Nephron (organoid): ENCODE results near the gene CHTF18.
"Not testable (repeated sequence)": the region's sequence is repeated elsewhere in the genome, so short reads cannot be mapped to it uniquely, and the experiment has no call there.

Source experiments
- H3K27ac Mint-ChIP-seq, 3 experiments: 2 replicates each; pipeline ENCODE4 v1.8.0; 2020; ENCODE audit warnings: mixed read lengths in 3 of 3, mild to moderate bottlenecking in 2 of 3, moderate library complexity in 1 of 3
- H3K27me3 Mint-ChIP-seq: 2 replicates; pipeline ENCODE4 v1.8.0; 2021; ENCODE audit warnings: low read depth, mild to moderate bottlenecking, moderate library complexity, mixed read lengths
- H3K36me3 Mint-ChIP-seq: 2 replicates; pipeline ENCODE4 v1.8.0; 2020; ENCODE audit warnings: low read depth, mixed read lengths
- H3K4me1 Mint-ChIP-seq: 2 replicates; pipeline ENCODE4 v1.8.0; 2020; ENCODE audit warnings: mixed read lengths
- H3K4me3 Mint-ChIP-seq, 3 experiments: 2 replicates each; pipeline ENCODE4 v1.8.0; 2020; ENCODE audit warnings: mild to moderate bottlenecking in 3 of 3, mixed read lengths in 3 of 3, moderate library complexity in 2 of 3
- H3K9me3 Mint-ChIP-seq: 2 replicates; pipeline ENCODE4 v1.8.0; 2020; ENCODE audit warnings: mixed read lengths
- CTCF ChIP-seq, 3 experiments: fragments of 200-600 bp; sonication (generic); IDR thresholded peaks; one replicate each; pipeline ENCODE4 v1.5.0; 2021; ENCODE audit warnings: antibody characterized with exemption in 3 of 3; ENCODE audit not compliant: unreplicated experiment in 3 of 3

Gene CHTF18

GRCh38 chr16:817001-817906 lies 28.8 kb downstream of the CHTF18 start:
- TF ChIP-seq CTCF (IDR thresholded peaks at IDR 0.05; ENCODE audit: unreplicated experiment in 3 of 3): no peak
- no peak overlapping the region for H3K27ac Mint-ChIP-seq
- H3K4me3 Mint-ChIP-seq: no peak overlapping the region
- peaks cover 26% of the 10 kb centered on the region for H3K27me3 Mint-ChIP-seq
- H3K4me1 Mint-ChIP-seq: no peaks in the 10 kb centered on the region
- peaks cover 5% of the 10 kb centered on the region for H3K9me3 Mint-ChIP-seq
- H3K36me3 Mint-ChIP-seq: peaks cover under 1% of the 10 kb centered on the region

- peaks cover 18% of the 10 kb centered on the region for H3K27me3 Mint-ChIP-seq
- H3K4me1 Mint-ChIP-seq: no peaks in the 10 kb centered on the region
- no peaks in the 10 kb centered on the region for H3K36me3 Mint-ChIP-seq
- H3K27ac Mint-ChIP-seq: no peak overlapping the region
- no peak for TF ChIP-seq CTCF (IDR thresholded peaks at IDR 0.05; ENCODE audit: unreplicated experiment in 3 of 3)
- peaks cover 5% of the 10 kb centered on the region for H3K9me3 Mint-ChIP-seq
- H3K4me3 Mint-ChIP-seq: no peak overlapping the region
Measured at GRCh38 chr16:818132-818531, 29.7 kb downstream of the CHTF18 start.

GRCh38 chr16:818592-818991 lies 30.2 kb downstream of the CHTF18 start:
- peaks cover 23% of the 10 kb centered on the region for H3K27me3 Mint-ChIP-seq
- peaks cover 7% of the 10 kb centered on the region for H3K9me3 Mint-ChIP-seq
- H3K4me3 Mint-ChIP-seq: no peak overlapping the region
- no peak for TF ChIP-seq CTCF (IDR thresholded peaks at IDR 0.05; ENCODE audit: unreplicated experiment in 3 of 3)
- no peak overlapping the region for H3K27ac Mint-ChIP-seq
- no peaks in the 10 kb centered on the region for H3K36me3 Mint-ChIP-seq
- no peaks in the 10 kb centered on the region for H3K4me1 Mint-ChIP-seq

DNA sequence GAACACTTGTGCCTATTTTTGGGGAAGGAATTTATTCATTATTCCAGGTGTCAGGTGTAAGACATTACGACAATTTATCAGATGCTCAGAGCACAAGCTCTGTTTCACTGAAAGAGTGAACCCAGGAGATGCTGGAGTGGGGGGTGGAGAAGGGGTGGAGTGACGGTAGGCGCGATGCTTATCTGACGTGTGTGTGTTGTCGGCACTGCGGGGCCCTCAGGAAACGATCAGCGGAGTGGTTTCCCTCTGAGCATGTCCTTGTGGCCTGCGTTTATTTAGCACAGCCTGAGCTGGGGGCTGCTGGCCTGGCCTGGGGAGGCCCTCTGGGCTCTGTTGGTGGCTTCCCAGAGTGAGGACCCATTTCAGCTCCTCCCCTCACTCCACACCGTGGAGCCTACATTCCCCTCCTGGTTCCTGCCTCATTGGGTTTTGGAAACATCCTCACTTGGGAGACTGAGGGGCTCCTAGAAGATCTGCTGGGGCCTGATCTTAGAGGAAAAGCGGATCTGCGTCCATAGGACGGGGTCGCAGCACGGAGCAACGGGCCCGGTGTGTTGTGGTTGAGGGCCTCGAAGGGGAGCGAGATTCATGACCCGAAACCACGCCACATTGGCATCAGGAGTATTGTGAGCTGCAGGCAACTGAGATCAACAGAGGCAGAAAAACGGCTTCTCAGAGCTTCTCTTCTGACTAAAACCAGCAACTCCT lies 31.1 kb downstream of the CHTF18 start:
- Mint-ChIP-seq H3K36me3 (no peaks in the 10 kb centered on the region), H3K27ac (no peak overlapping the region), H3K9me3 (peaks cover 7% of the 10 kb centered on the region), H3K4me3 (no peak overlapping the region), H3K4me1 (no peaks in the 10 kb centered on the region), H3K27me3 (peaks cover 21% of the 10 kb centered on the region)
- no peak for TF ChIP-seq CTCF (IDR thresholded peaks at IDR 0.05; ENCODE audit: unreplicated experiment in 3 of 3)

- H3K4me1 Mint-ChIP-seq, H3K27ac Mint-ChIP-seq, H3K4me3 Mint-ChIP-seq, H3K9me3 Mint-ChIP-seq, H3K36me3 Mint-ChIP-seq: not testable (repeated sequence)
- H3K27me3 Mint-ChIP-seq: peaks cover 16% of the 10 kb centered on the region
Measured at GRCh38 chr16:820044-820408, 31.6 kb downstream of the CHTF18 start.

DNA sequence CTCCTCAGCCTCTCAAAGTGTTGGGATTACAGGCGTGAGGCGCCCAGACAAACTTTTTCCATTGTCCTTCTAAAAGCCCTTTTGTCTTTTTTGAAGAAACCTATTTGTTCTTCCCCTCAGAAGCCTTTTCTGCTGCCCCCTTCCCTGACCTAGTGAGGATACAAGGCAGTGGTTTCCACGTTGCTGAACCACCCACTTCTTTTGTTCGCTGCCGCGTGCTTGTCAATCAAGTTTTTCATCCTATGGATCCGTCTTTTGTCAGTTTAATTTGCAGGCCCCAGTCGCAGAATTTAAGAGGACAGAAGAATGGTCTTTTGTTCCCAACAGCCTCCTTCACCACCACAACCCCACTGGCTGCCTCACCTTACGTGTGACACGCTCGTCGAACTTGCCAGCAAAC lies 32.3 kb downstream of the CHTF18 start:
- peaks cover 5% of the 10 kb centered on the region for H3K4me1 Mint-ChIP-seq
- H3K4me3 Mint-ChIP-seq: no peak overlapping the region
- TF ChIP-seq CTCF (IDR thresholded peaks at IDR 0.05; ENCODE audit: unreplicated experiment in 3 of 3): no peak
- peaks cover 16% of the 10 kb centered on the region for H3K27me3 Mint-ChIP-seq
- H3K27ac Mint-ChIP-seq: no peak overlapping the region
- H3K36me3 Mint-ChIP-seq: no peaks in the 10 kb centered on the region
- peaks cover 8% of the 10 kb centered on the region for H3K9me3 Mint-ChIP-seq
